GM15510 (cell line): ENCODE measurements around the gene ZNF570.

ENCODE experiments used
- POLR2A ChIP-seq: IDR thresholded peaks from 3 replicates; pipeline ENCODE4 v1.6.1; 2011; ENCODE audit warnings: borderline replicate concordance; ENCODE audit not compliant: insufficient read length; ENCODE audit errors: extremely low read depth

ZNF570 gene

GRCh38 chr19:37468961-37469777, at the start of gene ZNF570:
Gene ZNF570, plus strand, starts transcription at chr19:37469356. Its CDS starts 999 bp downstream, at chr19:37470355.
- peak; percentile 64 for TF ChIP-seq POLR2A

GRCh38 chr19:37452500-37453245, 16.5 kb upstream of the ZNF570 start:
- TF ChIP-seq POLR2A: no peak

- no peak for TF ChIP-seq POLR2A
Measured at GRCh38 chr19:37466277-37466797, 2.8 kb upstream of the ZNF570 start.

GRCh38 chr19:37466798-37467607, 2.2 kb upstream of the ZNF570 start, which contains the start of gene ZNF569:
Gene ZNF569, minus strand, starts transcription at chr19:37467444. Its CDS starts 22,523 bp downstream, at chr19:37444921.
- peak; percentile 79 for TF ChIP-seq POLR2A

GRCh38 chr19:37467608-37468090, 1.5 kb upstream of the ZNF570 start:
- no peak for TF ChIP-seq POLR2A

- no peak for TF ChIP-seq POLR2A
Measured at GRCh38 chr19:37470216-37470615, 1.1 kb downstream of the ZNF570 start.

- no peak for TF ChIP-seq POLR2A
Measured at GRCh38 chr19:37472165-37472564, 3.0 kb downstream of the ZNF570 start.

- TF ChIP-seq POLR2A: no peak
Measured at GRCh38 chr19:37484406-37485168, 15.4 kb downstream of the ZNF570 start.

GRCh38 chr19:37492213-37492612, 23.1 kb downstream of the ZNF570 start:
- TF ChIP-seq POLR2A: no peak

GRCh38 chr19:37505958-37506386, 36.8 kb downstream of the ZNF570 start:
- no peak for TF ChIP-seq POLR2A

GRCh38 chr19:37506387-37507166, 37.4 kb downstream of the ZNF570 start, which contains the start of gene ZNF793:
Gene ZNF793, plus strand, starts transcription at chr19:37506939. Its CDS starts 16,501 bp downstream, at chr19:37523440.
- TF ChIP-seq POLR2A: peak; percentile 31

- peak; percentile 24 for TF ChIP-seq POLR2A
Measured at GRCh38 chr19:37507167-37507464, 38.0 kb downstream of the ZNF570 start.

- no peak for TF ChIP-seq POLR2A
Measured at GRCh38 chr19:37511186-37511585, 42.0 kb downstream of the ZNF570 start.
